Tibial nerve (tissue), 4 donors: ENCODE data around the gene SLC13A2. TPM values are rescaled to one million over a fixed set of nuclear protein-coding genes. Genes with fewer than 3 reads are reported as not detected.
"Not testable (repeated sequence)": the region's sequence is repeated elsewhere in the genome, so short reads cannot be mapped to it uniquely, and the experiment has no call there.

ENCODE experiments used
- DNase-seq, 2 donors: peaks; one replicate each; pipeline ENCODE4 v3.0.0-alpha.2; 2019; ENCODE audit warnings: low spot score in 2 of 2
- H3K27ac ChIP-seq, 4 donors: fragments of 200-600 bp; sonication (generic) in 3 of 4; one replicate each; pipeline ENCODE4 v1.5.1; 2017 to 2019; ENCODE audit warnings: mild to moderate bottlenecking in 1 of 4
- H3K27me3 ChIP-seq, 2 donors: fragments of 200-600 bp; sonication (generic) in 1 of 2; one replicate each; pipeline versions ENCODE4 v1.5.1 to v1.6.0; 2017 to 2019
- H3K36me3 ChIP-seq, 3 donors: fragments of 200-600 bp; sonication (generic); one replicate each; pipeline ENCODE4 v1.5.1; 2018 to 2019
- H3K4me1 ChIP-seq, 4 donors: fragments of 200-600 bp; sonication (generic) in 3 of 4; one replicate each; pipeline ENCODE4 v1.5.1; 2017 to 2019
- H3K4me3 ChIP-seq, 4 donors: fragments of 200-600 bp; sonication (generic) in 3 of 4; one replicate each; pipeline ENCODE4 v1.5.1; 2017 to 2019; ENCODE audit warnings: mild to moderate bottlenecking in 1 of 4, moderate library complexity in 1 of 4
- H3K9me3 ChIP-seq, 4 donors: fragments of 200-600 bp; sonication (generic) in 3 of 4; one replicate each; pipeline ENCODE4 v1.5.1; 2017 to 2019
- EP300 ChIP-seq, 2 donors: sonication (generic); formaldehyde crosslinking; IDR thresholded peaks; one replicate each; pipeline ENCODE4 v1.6.1; 2017; ENCODE audit warnings: antibody characterized with exemption in 2 of 2, mild to moderate bottlenecking in 1 of 2
- POLR2A ChIP-seq, 2 donors: fragments of 450-650 bp; IDR thresholded peaks; one replicate each; pipeline ENCODE4 v1.6.1; 2017; ENCODE audit warnings: antibody characterized with exemption in 2 of 2, mild to moderate bottlenecking in 2 of 2, moderate library complexity in 2 of 2
- WGBS, 2 donors: methylation state at CpG; one replicate each; pipeline ENCODE4 v1.1.5; 2018; 5-methylcytosine and 5-hydroxymethylcytosine counted together
- total RNA-seq, 4 donors: library from RNA; depleted of rRNA; stranded (reverse); fragments of >200 nt; gene quantifications; one replicate each; pipeline ENCODE4 v1.1.0, GENCODE V29; 2016
- TF ChIP-seq, protein P1 (sequence below), 5 experiments: fragments of 200-600 bp in 3 of 5; fragments of 450-650 bp in 2 of 5; sonication (generic) in 3 of 5; IDR thresholded peaks; one replicate each; pipeline ENCODE4 v1.5.1; 2016 to 2019; ENCODE audit warnings: antibody characterized with exemption in 5 of 5, mild to moderate bottlenecking in 3 of 5, moderate library complexity in 2 of 5

Gene SLC13A2
- total RNA-seq, 4 donors from 2014 or later, result not detected

- no peak overlapping the region for H3K4me3 ChIP-seq
- no peak for DNase-seq
- H3K9me3 ChIP-seq, result no peaks in the 10 kb centered on the region
- TF ChIP-seq EP300 (IDR thresholded peaks at IDR 0.05) (no peak), POLR2A (IDR thresholded peaks at IDR 0.05) (no peak)
- TF ChIP-seq, protein P1, sequence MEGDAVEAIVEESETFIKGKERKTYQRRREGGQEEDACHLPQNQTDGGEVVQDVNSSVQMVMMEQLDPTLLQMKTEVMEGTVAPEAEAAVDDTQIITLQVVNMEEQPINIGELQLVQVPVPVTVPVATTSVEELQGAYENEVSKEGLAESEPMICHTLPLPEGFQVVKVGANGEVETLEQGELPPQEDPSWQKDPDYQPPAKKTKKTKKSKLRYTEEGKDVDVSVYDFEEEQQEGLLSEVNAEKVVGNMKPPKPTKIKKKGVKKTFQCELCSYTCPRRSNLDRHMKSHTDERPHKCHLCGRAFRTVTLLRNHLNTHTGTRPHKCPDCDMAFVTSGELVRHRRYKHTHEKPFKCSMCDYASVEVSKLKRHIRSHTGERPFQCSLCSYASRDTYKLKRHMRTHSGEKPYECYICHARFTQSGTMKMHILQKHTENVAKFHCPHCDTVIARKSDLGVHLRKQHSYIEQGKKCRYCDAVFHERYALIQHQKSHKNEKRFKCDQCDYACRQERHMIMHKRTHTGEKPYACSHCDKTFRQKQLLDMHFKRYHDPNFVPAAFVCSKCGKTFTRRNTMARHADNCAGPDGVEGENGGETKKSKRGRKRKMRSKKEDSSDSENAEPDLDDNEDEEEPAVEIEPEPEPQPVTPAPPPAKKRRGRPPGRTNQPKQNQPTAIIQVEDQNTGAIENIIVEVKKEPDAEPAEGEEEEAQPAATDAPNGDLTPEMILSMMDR (IDR thresholded peaks at IDR 0.05), result no peak
- H3K27me3 ChIP-seq, result no peaks in the 10 kb centered on the region
- H3K36me3 ChIP-seq, result no peaks in the 10 kb centered on the region
- WGBS, 2 donors, result 32 to 59% methylated on average over 1 of the region's 1 CpG
- H3K27ac ChIP-seq, result no peak overlapping the region
- H3K4me1 ChIP-seq, result no peaks in the 10 kb centered on the region
Observed at GRCh38 chr17:28433721-28434120, 39.7 kb upstream of the SLC13A2 start.

- not testable (repeated sequence) for H3K27me3 ChIP-seq, H3K27ac ChIP-seq, H3K9me3 ChIP-seq, DNase-seq, H3K36me3 ChIP-seq, H3K4me1 ChIP-seq, H3K4me3 ChIP-seq
- WGBS, 2 donors, result 85 to 86% methylated on average over 8 of the region's 8 CpGs
Observed at GRCh38 chr17:28434326-28434725, 39.1 kb upstream of the SLC13A2 start.

- 89 to 94% methylated on average over 9 of the region's 9 CpGs for WGBS, 2 donors
- no peak overlapping the region for H3K4me3 ChIP-seq
Observed at GRCh38 chr17:28443901-28444638, 29.4 kb upstream of the SLC13A2 start.

GRCh38 chr17:28446716-28447395 lies 26.6 kb upstream of the SLC13A2 start:
- no peaks in the 10 kb centered on the region for H3K36me3 ChIP-seq
- peaks cover 0 to 12% (median 0%) of the 10 kb centered on the region in 4 donors for H3K9me3 ChIP-seq
- H3K27ac ChIP-seq, result no peak overlapping the region
- H3K27me3 ChIP-seq, result no peaks in the 10 kb centered on the region
- H3K4me3 ChIP-seq, result no peak overlapping the region
- TF ChIP-seq, protein P1 (IDR thresholded peaks at IDR 0.05), result no peak
- TF ChIP-seq EP300 (IDR thresholded peaks at IDR 0.05) (no peak), POLR2A (IDR thresholded peaks at IDR 0.05) (no peak)
- DNase-seq, result no peak
- 87 to 89% methylated on average over 8 of the region's 8 CpGs for WGBS, 2 donors
- H3K4me1 ChIP-seq, result no peaks in the 10 kb centered on the region

More at GRCh38 chr17:28443901-28444638, 29.4 kb upstream of the SLC13A2 start:
- TF ChIP-seq EP300 (IDR thresholded peaks at IDR 0.05) (no peak), POLR2A (IDR thresholded peaks at IDR 0.05) (no peak)
- TF ChIP-seq, protein P1 (IDR thresholded peaks at IDR 0.05), result no peak
- Histone ChIP-seq H3K27ac (no peak overlapping the region), H3K27me3 (no peaks in the 10 kb centered on the region), H3K4me1 (no peaks in the 10 kb centered on the region), H3K9me3 (peaks cover 0 to 12% (median 0%) of the 10 kb centered on the region in 4 donors), H3K36me3 (no peaks in the 10 kb centered on the region)
- DNase-seq, result no peak

- no peak overlapping the region for H3K27ac ChIP-seq
- no peaks in the 10 kb centered on the region for H3K4me1 ChIP-seq
- no peak overlapping the region for H3K4me3 ChIP-seq
- WGBS, 2 donors, result 60 to 75% methylated on average over 5 of the region's 5 CpGs
- no peak for DNase-seq
- no peak for TF ChIP-seq POLR2A (IDR thresholded peaks at IDR 0.05)
- TF ChIP-seq, protein P1 (IDR thresholded peaks at IDR 0.05), result no peak
- no peaks in the 10 kb centered on the region for H3K27me3 ChIP-seq
- H3K9me3 ChIP-seq, result peaks cover 0 to 10% (median 0%) of the 10 kb centered on the region in 4 donors
- no peaks in the 10 kb centered on the region for H3K36me3 ChIP-seq
Observed at GRCh38 chr17:28447396-28447760, 26.1 kb upstream of the SLC13A2 start.
